HG03060 (cell line): Measurements from ENCODE around the gene STARD9.
"Not testable (repeated sequence)": the region's sequence is repeated elsewhere in the genome, so short reads cannot be mapped to it uniquely, and the experiment has no call there.

Source experiments
- ATAC-seq: cut with Tn5 transposase; IDR thresholded peaks from one replicate; pipeline ENCODE4 v1.9.1; 2021; ENCODE audit warnings: low read depth, moderate number of reproducible peaks; ENCODE audit not compliant: unreplicated experiment

Gene STARD9

DNA sequence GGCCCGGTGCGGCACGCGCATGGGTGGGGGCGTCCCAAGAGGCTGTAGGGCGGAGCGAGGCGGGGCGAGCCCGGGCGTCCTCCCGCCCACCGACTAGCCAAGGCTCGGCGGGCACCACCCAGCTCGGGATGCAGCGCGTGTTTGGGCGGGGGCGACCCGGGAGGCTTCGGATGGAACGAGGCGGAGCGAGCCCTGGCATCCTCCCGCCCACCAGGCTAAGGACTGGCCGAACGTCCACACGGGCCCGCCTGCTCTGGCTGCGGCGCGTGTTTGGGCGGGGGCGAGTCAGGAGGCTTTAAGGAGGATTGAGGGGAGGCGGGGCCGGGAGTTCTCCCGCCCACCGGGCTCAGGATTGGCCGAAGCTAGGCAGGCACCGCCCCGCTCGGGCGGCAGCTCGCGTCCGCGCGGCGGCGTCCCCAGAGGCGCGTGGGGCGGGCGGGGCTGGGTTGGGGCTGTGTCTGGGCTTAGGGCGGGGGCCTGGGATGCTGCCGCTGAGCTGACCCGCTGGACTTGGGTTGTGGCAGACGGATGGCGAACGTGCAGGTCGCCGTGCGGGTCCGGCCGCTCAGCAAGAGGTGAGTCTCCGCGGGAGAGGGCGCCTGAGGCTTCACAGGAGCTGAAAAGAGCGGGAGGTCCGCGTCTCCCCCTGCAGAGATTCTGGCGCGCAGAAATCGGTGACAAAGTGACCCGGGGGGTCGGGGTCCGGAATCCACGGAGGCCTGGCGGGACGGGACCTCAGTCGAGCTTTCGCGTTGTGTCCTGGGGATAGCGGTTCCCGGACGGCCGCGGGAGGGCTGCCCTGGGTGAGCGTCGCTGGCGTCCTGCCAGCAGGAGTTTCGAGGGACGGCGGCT lies at the start of gene STARD9:
Gene STARD9, plus strand, starts transcription at position 419 of the 852 bp plus-strand sequence. Its CDS starts 110 bp downstream, at position 529.
- peak; percentile 79 for ATAC-seq

DNA sequence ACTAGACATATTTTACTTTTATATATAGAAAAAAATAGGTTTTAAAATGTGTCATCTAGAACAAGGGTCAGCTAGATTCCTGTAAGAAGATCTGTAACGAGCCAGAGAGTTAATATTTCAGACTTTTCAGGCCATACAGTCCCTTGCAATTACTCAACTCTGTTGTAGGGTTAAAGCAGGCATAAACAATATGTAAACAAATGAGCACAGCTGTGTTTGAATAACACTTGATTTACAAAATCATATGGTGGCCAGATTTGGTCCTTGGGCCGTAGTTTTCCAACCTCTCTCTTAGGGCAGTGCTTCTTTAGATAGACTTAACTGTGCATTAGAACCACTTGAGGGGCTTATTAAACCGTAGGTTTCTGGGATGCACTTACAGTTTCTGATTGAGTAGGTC lies 46.4 kb upstream of the STARD9 start:
- no peak for ATAC-seq

- no peak for ATAC-seq
Measured at GRCh38 chr15:42533246-42533645, 42.2 kb upstream of the STARD9 start.

DNA sequence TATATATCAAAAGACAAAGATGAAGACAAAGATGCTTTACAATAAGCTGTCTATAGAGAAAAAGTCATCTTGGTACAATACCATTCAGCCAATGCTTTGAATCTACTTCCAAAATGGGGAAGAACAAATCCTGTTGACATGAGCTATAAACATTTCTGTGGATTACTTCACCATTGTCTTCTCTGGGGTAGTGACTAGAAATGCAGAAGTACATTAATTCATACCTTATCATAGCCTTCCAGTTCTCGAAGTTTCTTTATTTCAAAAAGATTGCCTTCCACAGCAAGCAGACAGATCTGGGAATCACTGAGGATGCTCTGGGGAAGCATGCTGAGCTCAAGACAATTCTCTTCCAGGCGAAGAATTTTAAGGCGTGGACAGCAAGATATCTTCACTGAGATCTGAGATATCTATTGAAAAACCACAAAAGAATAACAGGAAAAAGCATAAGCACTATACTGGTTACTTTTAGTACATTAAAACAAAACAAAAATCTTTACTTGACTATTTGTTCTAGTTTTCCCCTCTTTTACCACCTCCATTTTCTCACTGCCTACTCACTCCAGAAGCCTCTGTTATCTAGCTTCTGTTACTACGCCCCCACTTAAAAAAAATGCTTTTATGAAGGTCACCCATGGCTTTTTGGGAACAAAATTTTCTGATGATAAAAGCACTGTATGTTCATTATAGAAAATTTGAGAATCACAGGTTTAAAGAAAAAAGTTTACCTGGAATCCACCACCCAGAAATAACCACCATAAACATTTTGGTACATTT lies 30.4 kb upstream of the STARD9 start:
- no peak for ATAC-seq

GRCh38 chr15:42547918-42548248 lies 27.5 kb upstream of the STARD9 start:
- no peak for ATAC-seq

- ATAC-seq = peak; percentile 60
Measured at GRCh38 chr15:42548249-42549031, 27.0 kb upstream of the STARD9 start, which contains the start of the genes HAUS2 and LRRC57. HAUS2 (plus strand) TSS chr15:42548838; CDS start chr15:42548873, 35 bp downstream. LRRC57 (minus strand) TSS chr15:42548793; CDS start chr15:42548434, 359 bp downstream.

GRCh38 chr15:42549032-42549491 lies 26.3 kb upstream of the STARD9 start:
- peak; percentile 8 for ATAC-seq

- ATAC-seq = no peak
Measured at GRCh38 chr15:42549741-42550392, 25.5 kb upstream of the STARD9 start.

- ATAC-seq = no peak
Measured at GRCh38 chr15:42553554-42553953, 21.9 kb upstream of the STARD9 start.

GRCh38 chr15:42556550-42557207 lies 18.7 kb upstream of the STARD9 start:
- not testable (repeated sequence) for ATAC-seq

- ATAC-seq = no peak
Measured at GRCh38 chr15:42558739-42559138, 16.7 kb upstream of the STARD9 start.

- ATAC-seq = no peak
Measured at GRCh38 chr15:42576040-42576594, 711 bp downstream of the STARD9 start.

DNA sequence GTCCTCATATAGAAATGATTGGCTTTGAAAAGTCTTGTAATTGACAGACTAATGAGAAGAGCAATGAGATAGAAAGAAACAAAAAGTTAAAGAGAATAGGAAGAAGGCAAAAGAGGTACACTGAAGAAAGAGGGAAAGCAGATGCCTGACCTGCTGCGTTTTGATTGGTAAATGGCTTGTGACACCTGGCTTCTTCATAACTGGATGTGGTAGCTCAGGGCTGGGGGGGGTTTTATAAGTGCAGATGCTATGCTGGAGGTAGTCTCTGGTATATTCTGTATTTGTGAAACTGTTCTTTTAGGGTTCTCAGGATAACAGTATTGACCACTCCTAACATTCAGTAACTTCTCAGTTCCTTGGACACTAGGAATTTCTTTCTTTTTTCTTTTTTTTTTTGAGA lies 1.4 kb downstream of the STARD9 start:
- no peak for ATAC-seq

DNA sequence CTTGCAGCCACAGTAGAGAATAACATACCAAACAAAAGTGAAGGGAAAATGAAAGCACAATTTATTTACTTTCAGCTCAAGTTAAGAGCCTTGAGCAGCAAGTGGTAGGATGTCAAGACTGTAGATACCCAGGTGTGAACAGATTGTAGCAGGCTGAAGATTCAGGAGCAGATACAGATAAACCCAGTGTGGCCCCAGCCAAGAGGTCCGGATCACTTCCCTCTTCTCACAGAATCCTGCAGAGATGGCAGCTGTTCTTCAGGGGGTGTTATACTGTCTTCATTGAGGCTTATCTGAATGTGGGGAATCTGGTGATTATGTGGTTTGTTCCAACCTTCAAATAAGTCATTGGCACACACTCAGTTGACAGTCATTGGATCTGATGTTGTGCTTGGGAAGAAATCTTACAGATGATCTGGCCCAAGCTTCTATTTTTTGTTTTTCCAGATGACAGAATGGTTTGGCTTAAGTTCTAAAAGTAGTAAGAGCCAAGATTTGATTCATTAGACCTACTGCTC lies 2.2 kb downstream of the STARD9 start:
- no peak for ATAC-seq

GRCh38 chr15:42578984-42579537 lies 3.7 kb downstream of the STARD9 start:
- no peak for ATAC-seq

- no peak for ATAC-seq
Measured at GRCh38 chr15:42581272-42581730, 5.9 kb downstream of the STARD9 start.

GRCh38 chr15:42582569-42583375 lies 7.4 kb downstream of the STARD9 start:
- ATAC-seq = no peak
